Activated CD4-positive, alpha-beta T cell treated with anti-CD3 and anti-CD28 coated beads, Interleukin-2, Interleukin-4, amounts not matched to agents 100 ng/mL and 50 ng/mL, durations not matched to agents 16 hours and 8 hours (primary cell): Measurements from ENCODE around the gene PTGER3.
"Not testable (repeated sequence)": the region's sequence is repeated elsewhere in the genome, so short reads cannot be mapped to it uniquely, and the experiment has no call there.

ENCODE experiments used
- DNase-seq: peaks from one replicate; pipeline ENCODE4 v3.0.0-alpha.2; 2020; ENCODE audit warnings: low spot score

PTGER3 gene

GRCh38 chr1:71002709-71003475 is 44.7 kb downstream of the PTGER3 start:
- no peak for DNase-seq

DNA sequence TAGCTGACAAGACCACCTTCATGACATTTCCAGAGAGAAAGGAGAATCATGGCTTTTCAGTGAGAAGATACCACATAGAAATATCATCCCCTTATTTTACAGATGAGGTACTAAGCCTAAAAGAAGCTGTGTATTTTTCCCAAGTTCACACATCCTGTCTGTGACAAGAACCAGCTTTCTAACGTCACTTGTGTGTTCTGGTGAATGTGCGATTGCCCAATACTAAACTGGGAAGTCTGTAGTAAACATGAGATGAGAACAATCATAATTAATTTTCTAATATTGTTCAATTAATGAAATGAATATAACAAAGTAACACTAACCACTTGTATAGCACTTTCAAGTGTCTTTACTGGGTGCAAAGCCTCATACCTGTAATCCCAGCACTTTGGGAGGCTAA is 46.0 kb downstream of the PTGER3 start:
- DNase-seq = no peak

- no peak for DNase-seq
Observed at GRCh38 chr1:70997793-70998192, 49.8 kb downstream of the PTGER3 start.

DNA sequence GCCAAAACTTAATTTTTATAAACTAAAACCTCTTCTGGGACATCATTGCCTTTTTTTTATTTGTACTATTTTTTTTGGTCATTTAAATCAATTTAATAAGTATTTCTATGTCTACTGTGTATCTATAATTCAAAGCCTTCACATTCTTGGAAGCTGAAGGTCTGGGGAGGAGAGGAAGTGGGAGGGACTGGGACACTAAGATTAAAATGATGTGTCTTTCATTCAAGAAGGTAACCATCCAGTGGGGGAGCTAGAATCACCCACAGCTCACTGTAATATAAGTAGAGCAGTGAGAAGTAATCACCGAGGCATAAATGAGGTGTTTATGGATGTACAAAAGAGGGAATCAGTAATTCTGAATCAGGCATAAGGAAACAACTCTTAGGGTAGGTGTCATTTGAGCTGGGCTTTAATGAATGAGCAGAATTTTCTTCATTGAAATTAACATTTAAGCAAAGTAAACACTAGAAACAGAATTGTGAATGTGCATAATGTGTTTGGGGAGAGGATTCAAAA is 52.8 kb downstream of the PTGER3 start:
- no peak for DNase-seq

GRCh38 chr1:70993798-70994197 is 53.8 kb downstream of the PTGER3 start:
- no peak for DNase-seq

DNA sequence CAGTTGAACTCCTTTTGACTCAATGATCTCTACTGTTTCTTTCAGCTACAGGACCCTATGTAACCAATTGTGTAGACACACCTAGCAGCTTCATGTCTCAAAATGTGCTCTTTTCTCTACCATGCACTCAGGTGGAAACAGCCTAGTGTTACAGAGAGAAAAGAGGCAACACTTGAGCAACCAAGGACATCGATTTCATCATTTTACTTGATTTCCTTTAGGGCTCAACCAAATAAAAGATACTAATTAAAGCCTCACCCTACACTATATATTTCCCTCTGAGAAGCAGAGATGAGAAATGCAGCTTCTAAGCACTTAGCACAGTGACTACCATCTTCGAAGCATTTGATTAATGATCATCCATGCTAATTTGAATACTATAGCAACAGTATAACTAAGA is 55.1 kb downstream of the PTGER3 start:
- DNase-seq = no peak

DNA sequence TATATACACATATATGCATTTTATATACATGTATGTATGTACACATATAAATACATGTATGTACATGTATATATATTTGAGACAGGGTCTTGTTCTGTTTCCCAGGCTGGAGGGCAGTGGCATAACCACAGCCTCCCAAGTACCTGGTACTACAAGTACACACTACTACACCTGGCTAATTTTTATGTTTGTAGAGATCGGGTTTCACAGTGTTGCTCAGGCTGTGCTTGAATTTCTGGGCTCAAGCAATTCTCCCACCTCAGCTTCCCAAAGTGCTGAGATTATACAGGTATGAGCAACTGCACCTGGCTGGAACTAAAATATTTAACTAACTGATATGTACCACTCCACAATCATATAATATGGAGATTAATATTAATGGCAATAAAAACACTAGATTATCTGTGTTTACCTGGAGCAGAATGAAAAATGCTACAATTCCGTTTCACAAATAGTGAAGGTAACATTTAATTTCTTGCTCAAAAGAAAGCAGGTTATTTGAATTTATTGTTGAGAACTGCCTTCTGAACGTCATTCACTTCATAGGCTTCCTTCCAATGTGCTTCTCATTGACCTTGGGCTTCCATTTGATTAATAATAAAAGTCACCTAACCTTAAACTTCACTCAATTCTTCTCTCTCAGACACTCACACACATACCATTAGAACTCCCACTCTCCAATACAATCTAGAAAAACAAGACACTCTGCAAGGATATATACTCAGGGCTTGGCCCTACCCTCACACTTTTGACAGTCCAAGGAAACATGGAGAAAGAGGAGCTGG is 57.0 kb downstream of the PTGER3 start:
- no peak for DNase-seq

DNA sequence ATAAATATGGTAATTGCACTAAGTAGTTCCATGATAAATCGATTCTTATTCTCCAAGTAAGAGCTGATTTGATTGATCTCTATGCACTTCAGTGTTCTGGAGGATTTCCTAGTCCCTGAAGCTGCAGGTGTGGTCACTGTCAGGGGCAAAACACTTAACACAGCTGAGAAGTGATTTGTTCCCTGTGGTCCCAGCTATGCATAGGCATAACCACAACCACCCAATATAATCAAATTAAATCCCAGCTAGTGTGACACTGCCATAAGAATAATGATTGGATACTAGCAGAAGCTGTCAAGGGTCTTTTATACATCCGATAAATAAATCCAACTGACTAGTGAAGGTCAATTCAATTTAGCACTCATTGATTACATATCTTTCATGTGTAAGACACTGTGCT is 60.1 kb downstream of the PTGER3 start:
- no peak for DNase-seq

DNA sequence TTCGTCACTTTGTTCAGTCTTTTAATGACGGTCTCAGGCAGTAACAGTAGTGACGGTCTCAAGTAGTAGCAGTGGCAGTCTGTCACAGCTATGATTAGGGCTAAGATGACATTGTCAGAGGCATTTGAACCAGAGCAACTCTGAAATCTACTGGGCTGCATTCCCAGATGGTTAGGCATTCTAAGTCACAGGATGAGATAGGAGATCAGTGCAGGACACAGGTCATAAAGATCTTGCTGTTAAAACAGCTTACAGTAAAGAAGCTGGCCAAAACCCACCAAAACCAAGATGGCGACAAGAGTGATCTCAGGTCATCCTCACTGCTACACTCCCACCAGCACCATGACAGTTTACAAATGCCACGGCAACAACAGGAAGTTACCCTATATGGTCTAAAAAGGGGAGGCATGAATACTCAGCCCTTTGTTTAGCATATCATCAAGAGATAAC is 61.8 kb downstream of the PTGER3 start:
- not testable (repeated sequence) for DNase-seq

DNA sequence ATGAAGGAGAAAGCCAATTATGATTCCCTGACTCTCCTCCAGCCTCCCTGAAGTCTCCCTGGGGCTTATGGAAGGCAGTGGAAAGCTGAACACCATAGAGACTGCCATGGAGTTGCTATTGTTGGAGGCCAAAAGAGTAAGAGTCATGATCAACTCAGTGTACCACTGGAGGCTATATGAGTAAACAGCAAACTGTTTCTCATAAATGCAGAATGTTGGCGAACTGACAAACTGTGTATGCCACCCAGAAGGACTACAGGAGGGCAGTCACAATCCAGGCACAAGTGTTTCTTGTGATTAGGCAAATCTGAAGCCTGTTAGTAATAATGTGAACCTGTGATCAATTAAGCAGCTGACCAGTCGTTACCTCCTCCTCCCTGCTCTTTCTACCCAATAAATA is 62.3 kb downstream of the PTGER3 start:
- DNase-seq = not testable (repeated sequence)

DNA sequence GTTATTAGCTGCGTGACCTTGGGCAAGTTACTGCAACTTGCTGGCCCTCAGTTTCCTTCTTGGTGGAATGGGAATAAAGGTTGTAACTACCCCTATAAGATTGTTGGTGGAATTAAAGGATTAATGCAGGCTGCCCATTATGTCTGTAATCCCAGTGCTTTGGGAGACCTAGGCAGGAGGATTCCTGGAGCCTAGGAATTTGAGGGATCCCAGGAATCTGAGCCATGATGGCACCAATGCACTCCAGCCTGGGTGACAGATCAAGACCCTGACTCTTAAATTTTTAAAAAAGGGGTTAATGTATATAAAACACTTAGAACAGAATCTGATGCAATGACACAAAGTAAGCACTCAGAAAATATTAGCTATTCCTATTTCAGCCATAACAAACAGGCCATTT is 67.3 kb downstream of the PTGER3 start:
- no peak for DNase-seq

GRCh38 chr1:70979881-70980280 is 67.7 kb downstream of the PTGER3 start:
- DNase-seq = no peak

GRCh38 chr1:70979313-70979712 is 68.3 kb downstream of the PTGER3 start:
- no peak for DNase-seq

- no peak for DNase-seq
Observed at GRCh38 chr1:70978623-70979022, 69.0 kb downstream of the PTGER3 start.

- DNase-seq = no peak
Observed at GRCh38 chr1:70977575-70977974, 70.0 kb downstream of the PTGER3 start.

- DNase-seq = no peak
Observed at GRCh38 chr1:70977041-70977440, 70.6 kb downstream of the PTGER3 start.

- no peak for DNase-seq
Observed at GRCh38 chr1:70973754-70974153, 73.9 kb downstream of the PTGER3 start.

- no peak for DNase-seq
Observed at GRCh38 chr1:70970407-70970806, 77.2 kb downstream of the PTGER3 start.

DNA sequence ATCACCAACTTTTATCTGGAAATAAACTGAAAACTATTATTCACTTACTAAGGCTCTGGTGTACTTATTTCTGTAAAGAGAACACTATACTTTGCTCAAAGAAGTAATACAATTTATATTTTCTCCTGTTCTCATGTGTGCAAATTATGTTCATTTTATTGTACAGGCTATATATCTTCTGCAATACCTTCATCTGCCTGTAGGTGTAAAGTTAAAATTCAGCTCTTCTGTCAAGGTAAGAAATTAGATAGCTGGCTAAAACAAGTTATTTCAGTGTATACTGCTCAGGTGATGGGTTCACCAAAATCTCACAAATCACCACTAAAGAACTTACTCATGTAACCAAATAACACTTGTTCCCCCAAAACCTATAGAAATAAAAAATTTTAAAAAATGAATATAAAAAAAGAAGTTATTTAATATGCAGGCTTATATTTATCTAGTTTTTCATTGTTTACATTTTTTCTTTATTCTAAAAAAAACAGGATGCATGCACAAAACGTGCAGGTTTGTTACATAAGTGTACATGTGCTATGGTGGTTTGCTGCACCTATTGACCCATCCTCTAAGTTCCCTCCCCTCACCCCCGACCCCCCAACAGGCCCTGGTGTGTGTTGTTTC is 81.5 kb downstream of the PTGER3 start:
- DNase-seq = peak; percentile 11

GRCh38 chr1:70963374-70963773 is 84.2 kb downstream of the PTGER3 start:
- no peak for DNase-seq

DNA sequence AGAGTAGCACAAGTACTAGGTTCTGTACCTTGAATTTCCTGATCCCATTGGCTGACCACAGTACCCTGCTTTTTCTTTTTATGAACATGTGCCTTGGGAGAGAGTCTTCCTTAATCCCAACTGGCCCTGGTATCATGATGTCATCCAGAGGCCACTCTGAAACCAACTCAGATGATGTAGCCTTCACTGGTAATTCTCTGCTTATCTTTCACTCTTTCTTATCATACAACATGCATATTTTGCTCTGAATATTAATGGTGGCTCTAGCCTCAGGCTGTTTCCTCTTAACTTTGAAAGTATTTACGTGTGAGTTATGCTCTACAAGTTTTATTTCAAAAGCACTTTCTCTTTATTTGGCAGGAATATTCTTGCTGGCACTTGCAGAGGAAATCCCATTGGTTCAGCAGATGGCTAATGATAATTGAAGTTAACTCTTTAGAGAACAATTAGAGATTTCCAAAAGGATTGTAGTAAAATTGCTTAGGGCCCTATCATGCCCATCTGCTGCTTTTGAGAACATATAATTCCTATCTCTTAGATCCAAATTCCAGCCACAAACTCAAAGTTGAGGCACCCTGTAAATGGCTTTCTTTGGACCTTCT is 86.1 kb downstream of the PTGER3 start:
- DNase-seq = no peak

- DNase-seq = no peak
Observed at GRCh38 chr1:70948396-70949017, 99.1 kb downstream of the PTGER3 start.
